ENCODE results near the gene CYFIP2.

DNA sequence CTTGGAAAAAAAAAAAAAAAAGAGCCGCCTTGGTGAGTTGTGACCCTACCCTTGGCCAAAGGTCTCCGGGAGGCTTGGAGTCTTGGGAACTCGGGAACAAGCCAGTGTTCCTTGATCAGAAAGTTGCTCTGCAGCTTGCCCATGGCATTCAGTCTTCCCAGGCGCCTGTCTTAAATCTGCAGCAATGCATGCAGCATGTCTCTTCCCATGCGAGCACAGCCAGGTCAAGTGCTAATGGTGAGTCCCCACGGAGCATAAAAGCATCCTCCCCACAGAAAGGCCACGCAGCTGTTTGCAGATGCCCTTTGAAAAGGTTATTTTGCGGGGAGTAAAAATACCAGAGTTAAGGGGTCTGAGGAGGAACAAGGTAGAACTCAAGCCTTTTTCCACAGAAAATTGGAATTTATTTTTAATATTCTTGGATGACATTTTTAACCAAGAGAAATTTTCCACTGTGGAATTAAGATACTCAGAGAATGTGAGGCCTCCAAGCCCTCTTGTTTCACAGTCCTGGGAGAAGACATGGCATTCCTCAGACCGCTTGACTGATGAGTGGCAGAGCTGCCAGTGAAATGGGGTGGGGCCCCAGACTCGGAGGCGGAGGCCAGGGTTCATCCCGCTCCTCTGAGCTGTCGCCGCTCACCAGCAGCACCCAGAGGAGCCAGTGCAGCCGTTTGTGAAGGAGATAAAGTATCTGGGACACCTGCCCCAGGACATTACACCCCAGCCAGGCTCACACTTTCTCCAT lies 81.6 kb downstream of the CYFIP2 start:
- TF ChIP-seq, protein P1, sequence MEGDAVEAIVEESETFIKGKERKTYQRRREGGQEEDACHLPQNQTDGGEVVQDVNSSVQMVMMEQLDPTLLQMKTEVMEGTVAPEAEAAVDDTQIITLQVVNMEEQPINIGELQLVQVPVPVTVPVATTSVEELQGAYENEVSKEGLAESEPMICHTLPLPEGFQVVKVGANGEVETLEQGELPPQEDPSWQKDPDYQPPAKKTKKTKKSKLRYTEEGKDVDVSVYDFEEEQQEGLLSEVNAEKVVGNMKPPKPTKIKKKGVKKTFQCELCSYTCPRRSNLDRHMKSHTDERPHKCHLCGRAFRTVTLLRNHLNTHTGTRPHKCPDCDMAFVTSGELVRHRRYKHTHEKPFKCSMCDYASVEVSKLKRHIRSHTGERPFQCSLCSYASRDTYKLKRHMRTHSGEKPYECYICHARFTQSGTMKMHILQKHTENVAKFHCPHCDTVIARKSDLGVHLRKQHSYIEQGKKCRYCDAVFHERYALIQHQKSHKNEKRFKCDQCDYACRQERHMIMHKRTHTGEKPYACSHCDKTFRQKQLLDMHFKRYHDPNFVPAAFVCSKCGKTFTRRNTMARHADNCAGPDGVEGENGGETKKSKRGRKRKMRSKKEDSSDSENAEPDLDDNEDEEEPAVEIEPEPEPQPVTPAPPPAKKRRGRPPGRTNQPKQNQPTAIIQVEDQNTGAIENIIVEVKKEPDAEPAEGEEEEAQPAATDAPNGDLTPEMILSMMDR (optimal IDR thresholded peaks at IDR 0.05 in 1 of 3, IDR thresholded peaks at IDR 0.05 in 1 of 3, conservative IDR thresholded peaks at IDR 0.05 in 1 of 3; ENCODE audit: extremely low read depth in 1 of 3, insufficient read depth in 2 of 3, low read length in 3 of 3) = no peak
- no peak for TF ChIP-seq EZH2 (IDR thresholded peaks at IDR 0.05; ENCODE audit: low read length)
